Superior temporal gyrus (tissue), 1 donor: ENCODE results near the gene RHAG.
"Not testable (repeated sequence)": the region's sequence is repeated elsewhere in the genome, so short reads cannot be mapped to it uniquely, and the experiment has no call there.

Experiments
- DNase-seq: peaks from one replicate; pipeline ENCODE4 v3.0.0-alpha.2; 2016; ENCODE audit errors: extremely low spot score

RHAG gene

DNA sequence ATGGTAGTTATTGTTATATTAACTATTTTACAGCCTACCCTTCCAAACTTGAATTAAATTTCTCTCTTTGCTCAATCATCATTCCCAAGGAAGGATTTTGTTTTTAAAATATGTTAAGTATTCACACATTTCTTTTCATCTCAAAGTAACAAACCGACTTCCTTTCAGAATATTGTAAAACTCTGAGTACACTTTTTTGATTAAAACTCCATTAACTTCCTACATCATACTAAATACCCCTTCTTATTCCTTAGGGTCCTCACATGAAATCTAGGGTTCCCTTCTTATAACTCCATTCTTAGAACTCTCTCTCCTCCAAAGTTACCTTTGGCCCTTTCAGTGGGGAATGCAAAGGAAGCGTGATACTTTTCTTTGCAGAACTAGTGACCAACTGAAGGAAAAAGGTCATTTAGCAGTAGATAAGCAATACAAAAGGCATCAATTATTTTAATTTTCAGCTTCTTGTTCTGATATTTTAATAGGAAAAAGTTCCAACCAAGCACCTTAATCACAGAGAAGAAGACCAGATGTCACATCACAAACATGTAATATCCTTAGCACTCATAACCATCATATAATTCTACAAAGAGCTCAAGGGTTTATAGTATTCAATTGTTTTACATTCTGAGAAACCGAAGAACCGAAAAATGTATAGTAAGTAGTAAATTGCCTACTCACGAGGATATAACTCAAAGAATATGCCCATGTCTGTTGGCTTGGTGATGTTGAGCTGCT lies 494 bp downstream of the RHAG start:
- no peak for DNase-seq

DNA sequence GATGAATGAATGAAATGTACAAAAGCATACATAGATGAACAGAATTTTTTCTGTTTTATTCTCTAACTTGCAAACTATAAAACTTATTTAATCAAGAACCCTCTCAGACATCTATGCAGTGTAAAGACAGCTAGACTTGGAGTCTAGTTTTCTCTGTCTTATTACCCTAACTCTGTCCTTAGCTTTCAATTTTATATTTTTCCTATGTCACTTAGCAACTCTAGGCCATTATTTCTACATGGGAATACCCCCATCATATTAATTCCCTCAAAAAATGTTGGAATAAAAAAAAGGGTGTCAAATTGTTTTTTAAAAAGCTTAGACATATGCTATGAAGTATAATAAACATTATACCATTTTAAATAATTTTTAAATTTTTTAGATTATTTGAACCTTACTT lies 1.2 kb downstream of the RHAG start:
- DNase-seq = no peak

- DNase-seq = no peak
These were observed 1.8 kb downstream of the RHAG start for GRCh38 chr6:49634836-49635218.

DNA sequence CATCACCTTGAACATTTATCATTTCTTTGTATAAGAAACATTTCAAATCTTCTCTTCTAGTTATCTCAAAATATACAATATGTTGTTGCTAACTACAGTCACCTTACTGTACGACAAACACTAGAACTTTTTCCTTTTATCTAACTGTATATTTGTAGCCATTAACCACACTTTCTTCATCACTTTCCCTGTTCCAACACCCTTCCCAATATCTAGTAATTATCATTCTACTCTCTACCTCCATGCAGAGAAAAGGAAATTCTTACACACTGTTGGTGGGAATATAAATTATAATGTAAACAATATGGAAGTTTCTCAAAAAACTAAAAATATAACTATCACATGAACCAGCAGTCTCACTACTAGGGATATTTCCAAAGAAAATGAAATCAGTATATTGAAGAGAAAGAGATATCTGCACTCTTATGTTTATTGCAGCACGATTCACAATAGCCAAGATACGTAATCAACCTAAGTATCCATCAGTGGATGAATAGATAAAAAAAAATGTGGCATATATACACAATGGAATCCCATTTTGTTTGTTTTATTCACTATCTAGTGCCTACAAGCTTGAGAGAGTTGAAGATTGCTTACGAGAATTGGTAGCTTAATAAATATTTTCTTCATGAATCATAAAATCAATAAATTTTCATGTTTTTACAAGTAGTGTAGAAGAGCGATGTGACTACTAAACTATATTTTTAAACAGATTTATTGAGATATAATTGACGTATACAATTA lies 2.4 kb downstream of the RHAG start:
- no peak for DNase-seq

- no peak for DNase-seq
These were observed 3.1 kb downstream of the RHAG start for GRCh38 chr6:49633541-49633940.

GRCh38 chr6:49632727-49633126 lies 3.9 kb downstream of the RHAG start:
- DNase-seq = no peak

DNA sequence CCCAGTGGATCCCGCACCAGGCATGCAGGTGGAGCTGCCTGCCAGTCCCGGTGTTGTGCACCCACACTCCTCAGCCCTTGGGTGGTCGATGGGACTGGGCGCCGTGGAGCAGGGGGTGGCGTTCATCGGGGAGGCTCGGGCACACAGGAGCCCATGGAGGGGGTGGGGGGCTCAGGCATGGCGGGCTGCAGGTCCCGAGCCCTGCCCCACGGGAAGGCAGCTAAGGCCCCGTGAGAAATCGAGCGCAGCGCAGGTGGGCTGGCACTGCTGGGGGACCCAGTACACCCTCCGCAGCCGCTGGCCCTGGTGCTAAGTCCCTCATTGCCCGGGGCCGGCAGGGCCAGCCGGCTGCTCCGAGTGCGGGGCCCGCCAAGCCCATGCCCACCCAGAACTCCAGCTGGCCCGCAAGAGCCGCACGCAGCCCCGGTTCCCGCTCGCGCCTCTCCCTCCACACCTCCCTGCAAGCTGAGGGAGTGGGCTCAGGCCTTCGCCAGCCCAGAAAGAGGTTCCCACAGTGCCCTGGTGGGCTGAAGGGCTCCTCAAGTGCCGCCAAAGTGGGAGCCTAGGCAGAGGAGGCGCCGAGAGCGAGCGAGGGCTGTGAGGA lies 7.1 kb downstream of the RHAG start:
- not testable (repeated sequence) for DNase-seq

DNA sequence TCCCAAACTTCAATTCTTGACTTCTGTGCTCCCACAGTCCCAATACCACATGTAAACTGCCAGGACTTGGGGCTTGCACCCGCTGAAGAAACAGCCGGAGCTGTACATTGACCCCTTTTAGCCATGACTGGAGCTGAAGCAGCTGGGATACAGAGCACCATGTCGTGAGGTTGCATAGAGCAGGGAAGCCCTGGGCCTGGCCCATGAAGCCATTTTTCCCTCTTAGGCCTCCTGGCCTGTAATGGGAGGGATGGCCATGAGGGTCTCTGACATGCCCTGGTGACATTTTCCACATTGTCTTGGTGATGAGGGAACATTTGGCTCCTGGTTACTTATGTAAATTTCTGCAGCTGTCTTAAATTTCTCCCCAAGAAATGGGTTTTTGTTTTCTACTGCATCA lies 9.8 kb downstream of the RHAG start:
- no peak for DNase-seq

DNA sequence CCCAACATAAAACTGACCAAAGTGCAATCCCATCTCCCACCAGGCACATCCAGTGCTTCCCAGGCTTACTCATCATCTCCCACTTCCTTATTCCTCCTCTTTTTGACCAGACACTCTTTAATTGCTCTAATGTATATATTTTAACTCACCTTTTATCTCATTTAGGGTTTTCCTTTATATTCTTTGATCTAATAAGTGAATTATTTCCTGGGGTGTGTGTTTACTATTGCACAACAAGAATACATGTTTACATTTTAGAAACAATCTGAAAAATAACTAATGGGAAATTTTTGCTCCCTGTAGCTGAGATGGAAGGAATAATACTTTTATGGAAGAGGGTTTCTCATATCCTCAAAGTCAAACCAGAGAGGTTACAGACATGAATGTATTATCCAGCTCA lies 18.4 kb downstream of the RHAG start:
- no peak for DNase-seq

- DNase-seq = not testable (repeated sequence)
These were observed 22.5 kb downstream of the RHAG start for GRCh38 chr6:49614144-49614543.

DNA sequence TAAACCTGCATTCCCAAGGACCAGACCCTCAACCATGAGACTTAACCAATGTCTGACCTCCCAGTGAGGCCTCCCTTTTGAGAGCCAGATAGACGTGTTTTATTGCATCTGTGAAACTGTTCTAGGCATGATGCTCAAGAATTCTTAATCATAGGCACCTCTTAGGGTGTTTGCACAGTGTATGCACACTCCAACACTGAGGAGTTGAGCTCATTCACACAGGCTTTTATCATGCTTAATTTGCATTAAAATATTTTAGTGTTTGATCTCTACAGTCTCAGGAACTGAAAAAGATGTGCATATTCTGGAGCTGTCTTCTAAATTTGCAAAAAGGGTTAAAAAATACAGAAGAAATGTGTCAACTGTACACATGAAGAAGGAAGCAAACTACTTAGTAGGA lies 27.4 kb downstream of the RHAG start:
- no peak for DNase-seq

DNA sequence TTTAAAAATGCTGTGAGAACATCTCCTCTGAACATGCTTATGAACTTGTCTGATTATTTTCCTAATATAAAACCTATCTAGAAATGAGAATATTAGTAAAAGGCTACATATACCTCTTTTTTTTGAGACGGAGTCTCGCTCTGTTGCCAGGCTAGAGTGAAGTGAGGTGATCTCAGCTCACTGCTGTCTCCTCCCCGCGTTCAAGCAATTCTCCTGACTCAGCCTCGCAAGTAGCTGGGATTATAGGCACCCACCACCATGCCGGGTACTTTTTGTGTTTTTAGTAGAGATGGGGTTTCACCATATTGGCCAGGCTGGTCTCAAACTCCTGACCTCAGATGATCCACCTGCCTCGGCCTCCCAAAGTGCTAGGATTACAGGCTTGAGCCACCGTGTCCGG lies 28.4 kb downstream of the RHAG start:
- not testable (repeated sequence) for DNase-seq

DNA sequence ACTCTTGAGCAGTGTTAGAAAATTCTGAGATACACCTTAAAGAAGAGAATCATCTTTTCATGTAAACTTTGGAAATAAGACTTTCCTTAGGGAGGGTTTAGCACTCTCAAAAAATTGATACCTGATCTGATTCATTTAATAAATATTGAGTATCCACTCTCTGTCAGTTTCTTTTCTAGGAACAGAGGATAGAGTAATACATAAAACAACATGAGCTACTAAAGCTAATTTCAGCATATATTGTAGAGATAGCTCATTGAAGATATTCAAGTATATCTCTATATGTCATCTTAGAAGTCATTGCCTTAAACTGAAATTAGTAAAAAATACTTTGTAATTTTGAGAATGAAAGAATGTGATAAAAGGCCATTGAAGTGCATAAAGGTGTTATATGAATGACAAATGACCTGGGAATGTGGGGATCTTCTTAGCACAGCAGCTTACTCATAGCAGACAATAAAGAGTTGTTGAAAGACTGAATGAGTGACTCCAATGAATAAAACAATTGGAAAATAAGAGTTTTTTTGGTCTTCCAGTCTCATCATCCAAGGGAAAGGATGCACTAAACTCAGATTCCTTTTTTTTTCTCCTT lies 29.2 kb downstream of the RHAG start:
- no peak for DNase-seq

- peak; percentile 95 for DNase-seq
These were observed 29.8 kb downstream of the RHAG start for GRCh38 chr6:49606721-49607390.

DNA sequence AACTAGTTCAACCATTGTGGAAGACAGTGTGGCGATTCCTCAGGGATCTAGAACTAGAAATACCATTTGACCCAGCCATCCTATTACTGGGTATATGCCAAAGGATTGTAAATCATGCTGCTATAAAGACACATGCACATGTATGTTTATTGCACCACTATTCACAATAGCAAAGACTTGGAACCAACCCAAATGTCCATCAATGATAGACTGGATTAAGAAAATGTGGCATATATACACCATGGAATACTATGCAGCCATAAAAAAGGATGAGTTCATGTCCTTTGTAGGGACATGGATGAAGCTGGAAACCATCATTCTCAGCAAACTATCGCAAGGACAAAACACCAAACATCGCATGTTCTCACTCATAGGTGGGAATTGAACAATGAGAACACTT lies 32.6 kb downstream of the RHAG start:
- not testable (repeated sequence) for DNase-seq

DNA sequence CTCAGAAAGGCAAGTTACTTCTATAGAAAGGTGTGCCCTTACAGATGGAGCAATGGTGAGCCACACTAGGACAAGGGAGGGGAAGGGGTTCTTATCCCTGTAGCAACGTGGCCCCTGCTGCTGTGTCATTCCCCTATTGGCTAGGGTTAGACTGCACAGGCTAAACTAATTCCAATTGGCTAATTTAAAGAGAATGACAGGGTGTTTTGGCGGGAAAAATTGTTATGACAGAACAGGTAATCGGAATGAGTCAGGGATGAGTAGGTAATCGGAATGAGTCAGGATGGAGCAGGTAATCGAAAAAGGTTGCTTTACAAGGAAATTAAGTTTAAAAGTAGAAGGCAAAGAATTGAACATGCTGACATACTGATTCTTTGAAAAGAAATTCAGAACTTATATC lies 49.4 kb downstream of the RHAG start:
- not testable (repeated sequence) for DNase-seq

DNA sequence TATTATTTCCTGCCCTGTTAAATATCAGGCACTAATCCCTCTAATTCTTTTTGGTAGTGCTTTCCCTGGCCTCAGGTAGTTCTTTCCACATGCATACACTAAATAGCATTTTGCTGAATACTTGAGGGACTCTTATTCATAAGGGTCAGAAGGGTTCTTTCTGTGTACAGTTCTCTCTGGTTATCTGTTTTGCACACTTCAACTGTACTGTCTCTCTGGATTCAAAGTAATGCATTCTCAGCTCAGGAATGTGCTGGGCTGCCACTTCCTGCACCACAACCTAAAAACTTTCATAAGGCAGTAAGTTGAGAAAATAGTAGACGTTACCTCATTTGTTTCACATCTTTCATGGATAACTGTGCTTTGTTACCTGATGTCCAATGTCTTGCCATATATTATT lies 54.1 kb downstream of the RHAG start:
- DNase-seq = no peak

- DNase-seq = no peak
These were observed 57.0 kb downstream of the RHAG start for GRCh38 chr6:49579649-49580048.

DNA sequence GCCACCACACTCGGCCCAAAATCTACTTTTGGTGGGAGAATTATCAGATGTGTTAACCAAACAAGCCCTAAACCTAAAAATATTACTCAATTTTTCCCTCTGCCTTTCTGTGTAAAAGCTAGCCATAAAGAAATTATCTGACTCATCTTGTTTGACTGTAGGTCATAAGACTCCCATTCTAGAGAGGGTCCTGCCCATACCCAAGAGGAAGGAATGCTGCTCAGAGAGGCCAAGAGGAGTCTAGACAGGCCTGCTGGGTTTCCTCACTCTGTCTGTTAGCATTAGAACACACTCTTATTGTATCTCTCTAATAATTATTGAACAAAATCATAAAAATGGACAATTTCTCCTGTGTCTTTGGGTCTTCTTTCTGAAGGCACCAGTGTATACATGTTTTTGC lies 60.0 kb downstream of the RHAG start:
- no peak for DNase-seq

DNA sequence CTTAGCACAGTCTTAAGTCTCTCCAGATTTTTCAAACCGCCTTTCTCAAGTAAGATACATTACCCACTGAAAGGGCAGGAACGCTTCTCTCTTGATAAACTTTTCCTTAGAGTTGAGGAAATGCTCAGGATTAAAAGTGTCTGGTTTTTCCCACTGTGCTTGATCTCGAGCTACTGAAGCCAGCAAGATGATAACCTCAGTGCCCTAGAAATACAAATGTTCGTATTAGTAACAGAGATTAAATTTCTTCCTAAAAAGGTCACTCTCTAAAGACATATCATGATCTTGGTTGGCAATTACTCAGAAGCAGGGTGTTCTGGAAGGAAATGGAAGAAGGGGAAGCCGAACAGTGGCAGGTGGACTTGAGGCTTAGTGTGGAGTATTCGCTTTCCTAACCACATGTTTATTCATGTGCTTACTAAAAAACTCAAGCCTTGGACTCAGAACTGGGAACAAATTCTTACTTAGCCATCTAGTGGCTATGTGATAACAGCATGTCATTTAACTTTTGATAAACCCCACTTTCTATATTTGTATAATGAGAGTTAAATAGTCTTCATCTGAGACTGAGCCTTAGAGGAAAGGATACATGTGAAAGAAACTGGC lies 66.1 kb downstream of the RHAG start:
- DNase-seq = no peak

DNA sequence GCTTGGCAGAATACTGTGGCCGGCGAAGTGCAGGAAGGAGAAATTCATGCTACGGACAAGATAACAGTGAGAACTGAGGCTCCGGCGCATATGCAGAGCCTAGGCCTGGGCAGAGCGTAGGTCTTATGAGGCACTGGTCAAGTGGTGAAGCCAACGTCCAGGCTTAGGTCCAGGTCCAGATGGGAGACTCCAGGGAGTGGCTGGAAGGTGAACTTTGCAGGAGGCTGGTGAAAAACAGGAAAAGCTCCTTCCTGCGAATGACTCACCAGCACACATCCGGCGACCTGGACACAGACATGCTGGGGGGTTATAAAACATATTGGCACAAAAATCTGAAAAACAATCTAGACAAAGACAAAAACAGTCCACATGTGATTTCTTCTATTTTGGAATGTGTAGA lies 70.8 kb downstream of the RHAG start:
- no peak for DNase-seq

DNA sequence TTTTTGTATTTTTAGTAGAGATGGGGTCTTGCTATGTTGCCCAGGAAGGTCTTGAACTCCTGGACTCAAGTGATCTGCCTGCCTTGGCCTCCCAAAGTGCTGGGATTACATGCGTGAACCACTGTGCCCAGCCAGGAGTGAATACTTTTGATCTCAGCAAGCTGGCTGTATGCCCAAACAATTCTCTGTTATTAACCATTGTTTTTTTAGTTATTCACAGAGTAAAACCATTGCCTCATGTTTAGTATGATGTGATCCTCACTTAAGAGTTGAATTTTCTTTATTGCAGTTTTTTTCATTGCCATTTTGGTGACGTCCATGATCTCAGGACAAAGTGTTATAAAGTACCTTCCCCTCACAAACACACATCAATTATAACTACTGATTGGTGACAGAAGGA lies 71.4 kb downstream of the RHAG start:
- no peak for DNase-seq
